HG02840 (cell line): ENCODE data around the gene BTG1.
"Not testable (repeated sequence)": the region's sequence is repeated elsewhere in the genome, so short reads cannot be mapped to it uniquely, and the experiment has no call there.

Experiments
- ATAC-seq: cut with Tn5 transposase; IDR thresholded peaks from one replicate; pipeline ENCODE4 v1.9.1; 2021; ENCODE audit warnings: mild to moderate bottlenecking, moderate library complexity, moderate number of reproducible peaks; ENCODE audit not compliant: unreplicated experiment, low FRiP score

BTG1 gene

GRCh38 chr12:92105676-92106075 lies 40.0 kb downstream of the BTG1 start:
- ATAC-seq: no peak

DNA sequence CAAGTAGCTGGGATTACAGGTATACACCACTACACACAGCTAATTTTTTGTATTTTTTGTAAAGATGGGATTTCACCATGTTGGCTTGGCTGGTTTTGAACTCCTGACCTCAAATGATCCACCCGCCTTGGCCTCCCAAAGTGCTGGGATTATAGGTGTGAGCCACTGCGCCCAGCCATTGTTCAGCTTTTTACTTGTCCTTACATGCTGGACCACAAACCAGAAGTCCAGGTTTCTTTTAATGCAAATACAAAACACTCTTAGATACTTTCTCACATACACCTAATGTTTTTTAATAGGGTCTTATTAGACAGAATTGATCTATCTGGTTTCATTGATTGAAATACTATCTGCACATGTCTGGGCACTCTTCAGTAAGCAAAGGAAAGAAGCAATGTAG lies 40.5 kb downstream of the BTG1 start:
- no peak for ATAC-seq

DNA sequence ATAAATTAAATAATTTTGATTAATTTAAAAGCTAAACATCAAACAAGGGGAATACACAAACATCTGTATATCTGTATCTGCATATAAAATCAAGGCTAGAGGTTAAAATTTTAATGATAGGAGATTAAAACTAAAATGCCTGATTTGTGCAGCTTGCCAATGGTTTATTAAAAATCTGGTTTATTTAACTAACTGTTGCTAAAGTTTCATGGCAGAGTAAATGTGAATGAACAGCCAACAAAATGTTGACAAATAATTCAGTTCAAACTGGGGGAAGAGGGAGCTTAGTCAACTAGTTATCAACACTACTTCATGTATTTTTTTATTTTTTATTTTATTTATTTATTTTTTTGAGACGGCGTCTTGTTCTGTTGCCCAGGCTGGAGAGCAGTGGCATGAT lies 43.0 kb downstream of the BTG1 start:
- ATAC-seq: no peak

DNA sequence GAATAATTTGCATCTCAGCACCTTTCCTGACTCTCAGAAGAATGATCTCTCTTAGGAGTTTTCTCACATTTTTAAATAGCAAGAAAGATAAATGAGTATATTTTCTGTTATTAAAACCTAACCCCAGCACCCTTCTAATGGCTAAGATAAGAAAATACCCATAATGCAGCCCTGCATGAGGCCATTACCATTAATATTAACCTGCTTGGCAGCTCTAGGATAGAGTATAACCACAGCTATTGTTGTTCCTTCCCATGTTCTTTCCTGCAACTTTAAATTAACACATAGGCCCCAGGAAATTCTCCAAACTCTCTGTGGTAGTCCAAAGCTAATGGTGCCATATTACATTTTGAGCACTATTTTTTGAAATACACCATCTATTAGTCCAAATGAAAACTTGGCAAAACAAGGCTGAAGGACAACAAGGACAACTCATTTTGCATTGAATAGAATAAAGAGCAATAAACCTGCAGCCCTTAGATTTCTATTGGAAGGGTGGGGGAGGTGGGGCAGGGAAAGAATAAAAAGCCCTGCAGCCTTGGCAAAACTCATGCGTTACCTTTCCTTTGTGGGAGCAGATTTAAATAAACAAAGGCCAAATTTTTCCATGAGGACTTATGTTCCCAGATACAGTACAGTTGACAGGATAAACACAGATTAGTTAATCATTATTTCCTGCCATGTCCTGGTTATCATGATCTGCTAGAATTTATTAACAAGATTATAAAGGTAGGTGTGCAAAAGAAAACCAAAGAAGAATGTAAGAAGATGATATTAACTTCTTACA lies 46.9 kb downstream of the BTG1 start:
- ATAC-seq: no peak

DNA sequence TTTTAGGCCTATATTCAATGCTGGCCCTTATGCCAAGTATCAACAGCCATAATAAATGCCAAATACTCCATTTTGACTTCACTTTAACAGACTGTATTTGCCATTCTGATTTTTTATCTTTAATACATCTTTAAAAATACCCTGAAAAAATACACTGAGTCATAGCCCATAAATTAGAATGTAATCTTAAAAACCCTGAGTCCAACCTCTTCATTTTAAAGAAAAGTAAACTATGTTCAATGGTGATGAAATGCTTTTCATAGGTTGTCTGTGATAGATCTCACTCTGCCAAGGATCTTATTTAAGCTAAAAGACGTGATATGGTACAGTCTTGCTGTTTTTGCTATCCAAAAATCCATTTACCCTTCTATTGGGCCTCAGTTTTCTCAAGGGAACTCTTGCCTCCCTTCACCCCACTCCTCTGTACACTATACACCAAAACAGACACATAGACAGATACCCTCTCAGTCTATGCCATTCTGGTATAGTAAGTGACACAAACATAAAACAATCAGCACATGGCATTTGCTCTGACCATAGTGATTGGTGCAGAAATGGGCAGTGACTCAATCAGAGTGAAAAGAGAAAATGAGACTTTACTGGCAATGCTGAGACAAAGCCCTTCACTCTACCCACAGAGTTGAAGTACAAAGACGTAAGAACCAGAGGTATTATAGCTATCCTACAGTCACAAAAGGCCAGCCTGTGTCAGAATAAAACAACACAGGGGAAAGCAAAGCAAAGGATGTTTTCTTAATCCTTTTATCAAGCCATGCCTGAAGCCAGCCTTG lies 49.1 kb downstream of the BTG1 start:
- no peak for ATAC-seq

GRCh38 chr12:92094751-92095161 lies 50.9 kb downstream of the BTG1 start:
- no peak for ATAC-seq

GRCh38 chr12:92094301-92094700 lies 51.3 kb downstream of the BTG1 start:
- not testable (repeated sequence) for ATAC-seq
